Upper lobe of left lung (tissue), 4 donors: Measurements from ENCODE around the gene PRSS57.

Experiments
- EP300 ChIP-seq, 4 donors: sonication (generic); formaldehyde crosslinking; IDR thresholded peaks; one replicate each; pipeline ENCODE4 v1.5.1; 2017; ENCODE audit warnings: antibody characterized with exemption in 4 of 4, control low read depth in 2 of 4
- POLR2A ChIP-seq, 4 donors: fragments of 450-650 bp; IDR thresholded peaks; one replicate each; pipeline ENCODE4 v1.5.1; 2016 to 2017; ENCODE audit warnings: antibody characterized with exemption in 4 of 4, mild to moderate bottlenecking in 2 of 4
- POLR2AphosphoS5 ChIP-seq, 2 donors: sonication (generic); formaldehyde crosslinking; IDR thresholded peaks; one replicate each; pipeline ENCODE4 v1.5.1; 2017; ENCODE audit warnings: antibody characterized with exemption in 2 of 2
- TF ChIP-seq, protein P1 (sequence below), 6 experiments: fragments of 450-650 bp in 4 of 6; fragments of 200-600 bp in 2 of 6; sonication (generic) in 2 of 6; IDR thresholded peaks; one replicate each; pipeline ENCODE4 v1.5.1; 2016 to 2019; ENCODE audit warnings: antibody characterized with exemption in 6 of 6

DNA sequence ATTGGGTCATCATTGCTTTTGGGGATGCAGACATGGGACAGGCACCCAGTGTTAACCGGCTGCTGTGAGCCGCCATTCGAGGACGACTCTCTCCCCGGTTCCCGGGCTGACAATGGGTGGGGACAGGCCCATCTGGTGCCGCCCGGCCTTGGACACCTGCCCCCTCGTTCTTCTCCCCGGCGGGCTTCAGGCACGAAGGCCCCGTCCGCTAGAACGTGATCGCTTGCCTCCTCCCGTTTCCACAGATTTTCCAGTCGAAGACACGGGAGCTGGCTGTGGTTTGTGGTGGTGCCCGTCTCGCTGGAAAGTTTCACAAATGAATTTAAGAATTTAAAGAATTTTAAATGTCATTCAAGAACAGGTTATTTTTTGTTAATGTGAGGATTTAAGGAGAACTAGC lies 15.5 kb upstream of the PRSS57 start:
- TF ChIP-seq, protein P1, sequence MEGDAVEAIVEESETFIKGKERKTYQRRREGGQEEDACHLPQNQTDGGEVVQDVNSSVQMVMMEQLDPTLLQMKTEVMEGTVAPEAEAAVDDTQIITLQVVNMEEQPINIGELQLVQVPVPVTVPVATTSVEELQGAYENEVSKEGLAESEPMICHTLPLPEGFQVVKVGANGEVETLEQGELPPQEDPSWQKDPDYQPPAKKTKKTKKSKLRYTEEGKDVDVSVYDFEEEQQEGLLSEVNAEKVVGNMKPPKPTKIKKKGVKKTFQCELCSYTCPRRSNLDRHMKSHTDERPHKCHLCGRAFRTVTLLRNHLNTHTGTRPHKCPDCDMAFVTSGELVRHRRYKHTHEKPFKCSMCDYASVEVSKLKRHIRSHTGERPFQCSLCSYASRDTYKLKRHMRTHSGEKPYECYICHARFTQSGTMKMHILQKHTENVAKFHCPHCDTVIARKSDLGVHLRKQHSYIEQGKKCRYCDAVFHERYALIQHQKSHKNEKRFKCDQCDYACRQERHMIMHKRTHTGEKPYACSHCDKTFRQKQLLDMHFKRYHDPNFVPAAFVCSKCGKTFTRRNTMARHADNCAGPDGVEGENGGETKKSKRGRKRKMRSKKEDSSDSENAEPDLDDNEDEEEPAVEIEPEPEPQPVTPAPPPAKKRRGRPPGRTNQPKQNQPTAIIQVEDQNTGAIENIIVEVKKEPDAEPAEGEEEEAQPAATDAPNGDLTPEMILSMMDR (IDR thresholded peaks at IDR 0.05) = no peak
- no peak for TF ChIP-seq POLR2A (IDR thresholded peaks at IDR 0.05)
- TF ChIP-seq EP300 (IDR thresholded peaks at IDR 0.05) = no peak
- TF ChIP-seq POLR2AphosphoS5 (IDR thresholded peaks at IDR 0.05) = no peak
